B cell (primary cell): ENCODE data around the gene AHNAK. TPM values are rescaled to one million over a fixed set of nuclear protein-coding genes. Genes with fewer than 3 reads are reported as not detected.
"Not testable (repeated sequence)": the region's sequence is repeated elsewhere in the genome, so short reads cannot be mapped to it uniquely, and the experiment has no call there.

Experiments
- ATAC-seq: fragments of 200-7000 bp; cut with Tn5 transposase; one replicate; pipeline ENCODE4 v1.10.0; 2021; ENCODE audit warnings: low read depth, mild to moderate bottlenecking, moderate number of reproducible peaks, moderate library complexity
- CTCF ChIA-PET: fragments of 350-600 bp; sonication (Branson Sonifier 250); formaldehyde crosslinking; loops from one replicate; lab custom pipeline; 2021; ENCODE audit warnings: antibody characterized with exemption, inconsistent platforms; lab: Charles Lee
- POLR2A ChIA-PET: fragments of 350-600 bp; sonication (Branson Sonifier 250); formaldehyde crosslinking; loops from one replicate; lab custom pipeline; 2021; ENCODE audit warnings: antibody characterized with exemption; lab: Charles Lee
- DNase-seq: peaks from one replicate; pipeline ENCODE4 v3.0.0; 2013
- H2AFZ ChIP-seq: 2 replicates; pipeline ENCODE4 v1.6.1; 2012; ENCODE audit warnings: mild to moderate bottlenecking, low read depth, low read length; ENCODE audit not compliant: insufficient read depth, poor library complexity, severe bottlenecking
- H3K27ac ChIP-seq, 2 donors: 1 replicate in 1 of 2; 2 replicates in 1 of 2; pipeline ENCODE4 v1.5.1; 2012 to 2013; ENCODE audit warnings: low read length in 2 of 2, mild to moderate bottlenecking in 2 of 2, moderate library complexity in 1 of 2
- H3K27me3 ChIP-seq, 4 experiments: fragments of 200-600 bp in 1 of 4; sonication (generic) in 1 of 4; replicated peaks in 1 of 4; 1 replicate in 2 of 4; 2 replicates in 2 of 4; pipeline versions ENCODE4 v1.6.1 to v1.7.0; 2013 to 2016; ENCODE audit warnings: low read length in 3 of 4, mild to moderate bottlenecking in 2 of 4, mixed read lengths in 1 of 4, moderate library complexity in 1 of 4; ENCODE audit not compliant: insufficient read depth in 4 of 4, control insufficient read depth in 3 of 4; ENCODE audit errors: control extremely low read depth in 1 of 4
- H3K36me3 ChIP-seq, 2 experiments: replicated peaks in 1 of 2; 1 replicate in 1 of 2; 2 replicates in 1 of 2; pipeline versions ENCODE4 v1.6.1 to v1.7.1; 2013; ENCODE audit warnings: low read length in 1 of 2; ENCODE audit not compliant: insufficient read depth in 2 of 2, control insufficient read depth in 1 of 2; ENCODE audit errors: control extremely low read depth in 1 of 2, extremely low read depth in 1 of 2
- H3K4me1 ChIP-seq, 2 donors: fragments of 200-600 bp in 1 of 2; sonication (generic) in 1 of 2; 1 replicate in 1 of 2; 2 replicates in 1 of 2; pipeline versions ENCODE4 v1.5.1 to v1.6.1; 2013 to 2017; ENCODE audit warnings: low read length in 2 of 2; ENCODE audit not compliant: control insufficient read depth in 2 of 2, insufficient read depth in 2 of 2
- H3K4me2 ChIP-seq: replicated peaks from 2 replicates; pipeline ENCODE3; 2012; ENCODE audit warnings: mild to moderate bottlenecking, low read depth, low read length; ENCODE audit not compliant: poor library complexity, severe bottlenecking
- H3K4me3 ChIP-seq, 5 experiments: fragments of 200-600 bp in 1 of 5; sonication (generic) in 1 of 5; 1 replicate in 3 of 5; 2 replicates in 2 of 5; pipeline versions ENCODE4 v1.5.1 to v1.7.0; 2011 to 2016; ENCODE audit warnings: low read length in 4 of 5, mild to moderate bottlenecking in 4 of 5, low read depth in 2 of 5, control low read depth in 1 of 5, moderate library complexity in 1 of 5; ENCODE audit not compliant: insufficient read depth in 1 of 5; ENCODE audit errors: control extremely low read depth in 1 of 5, extremely low read depth in 1 of 5
- H3K79me2 ChIP-seq: fragments of 200-600 bp; sonication (generic); one replicate; pipeline ENCODE4 v1.6.0; 2016; ENCODE audit warnings: low read length; ENCODE audit not compliant: control insufficient read depth, insufficient read depth
- H3K9ac ChIP-seq: fragments of 200-600 bp; sonication (generic); 2 replicates; pipeline ENCODE4 v1.6.1; 2017; ENCODE audit warnings: mild to moderate bottlenecking, low read length, moderate library complexity
- H3K9me3 ChIP-seq, 3 donors: one replicate each; pipeline versions ENCODE4 v1.6.1 to v1.7.1; 2013; ENCODE audit warnings: low read length in 2 of 3; ENCODE audit not compliant: control insufficient read depth in 2 of 3, insufficient read depth in 1 of 3; ENCODE audit errors: control extremely low read depth in 1 of 3
- H4K20me1 ChIP-seq: 2 replicates; pipeline ENCODE4 v1.6.0; 2012; ENCODE audit warnings: mild to moderate bottlenecking, low read length; ENCODE audit not compliant: insufficient read depth, control insufficient read depth, poor library complexity, severe bottlenecking
- H3K27ac Mint-ChIP-seq: one replicate; pipeline ENCODE4 v1.8.0; 2021; ENCODE audit warnings: mixed read lengths
- H3K27me3 Mint-ChIP-seq: one replicate; pipeline ENCODE4 v1.8.0; 2021; ENCODE audit warnings: mixed read lengths
- H3K4me1 Mint-ChIP-seq: one replicate; pipeline ENCODE4 v1.8.0; 2021; ENCODE audit warnings: mixed read lengths
- H3K4me3 Mint-ChIP-seq: one replicate; pipeline ENCODE4 v1.8.0; 2021; ENCODE audit warnings: mixed read lengths
- H3K9me3 Mint-ChIP-seq: one replicate; pipeline ENCODE4 v1.8.0; 2022; ENCODE audit warnings: mixed read lengths; ENCODE audit not compliant: insufficient read depth
- CTCF ChIP-seq: fragments of 200-600 bp; IDR thresholded peaks from one replicate; pipeline ENCODE4 v1.8.0; 2022; ENCODE audit warnings: antibody characterized with exemption, mild to moderate bottlenecking
- EZH2 ChIP-seq: IDR thresholded peaks from 2 replicates; pipeline ENCODE4 v1.6.1; 2012; ENCODE audit warnings: borderline replicate concordance, low read depth, mild to moderate bottlenecking, moderate library complexity, low read length; ENCODE audit not compliant: insufficient read depth, poor library complexity, severe bottlenecking
- WGBS: methylation state at CpG from one replicate; pipeline ENCODE4 v1.1.5; 2013; ENCODE audit warnings: missing lambda C conversion rate; ENCODE audit not compliant: insufficient coverage; 5-methylcytosine and 5-hydroxymethylcytosine counted together
- intact Hi-C: fragments of 100-400 bp; cut with micrococcal nuclease; formaldehyde crosslinking; loops from one replicate; pipeline ENCODE4 v1.10.0; 2022
- polyA plus RNA-seq: library from polyadenylated mRNA; depleted of rRNA; stranded (reverse); fragments of >200 nt; gene quantifications from 2 replicates; pipeline ENCODE4 v1.2.3, GENCODE V29; 2012
- total RNA-seq, 2 donors: library from RNA; stranded (reverse); fragments of 120-200 nt in 1 of 2; gene quantifications; 1 replicate in 1 of 2; 2 replicates in 1 of 2; pipeline versions ENCODE4 v1.2.3 to v1.2.4, GENCODE V29; 2013 to 2022

AHNAK gene
- total and polyA plus RNA-seq, 2 donors (not counting 1 experiment from before 2014, with no cell fraction given) = 63.7 to 229 TPM

- H3K9me3 Mint-ChIP-seq, DNase-seq, H3K27ac Mint-ChIP-seq, H3K27ac ChIP-seq, H3K79me2 ChIP-seq, H3K4me1 Mint-ChIP-seq, H3K4me1 ChIP-seq, H3K4me3 ChIP-seq, H3K36me3 ChIP-seq, H3K9me3 ChIP-seq, ATAC-seq, H3K4me3 Mint-ChIP-seq, H4K20me1 ChIP-seq, H2AFZ ChIP-seq, H3K9ac ChIP-seq, H3K4me2 ChIP-seq: not testable (repeated sequence)
- ChIA-PET POLR2A (interaction anchor here (0.6 kb wide), 1 partner anchor 17 kb away, joined by 3 read pairs; no protein-coding TSS in a partner anchor), CTCF (interaction anchor here (1.5 to 3.4 kb wide), 5 partner anchors 9 to 75 kb away, joined by 4 to 21 read pairs (median 7); no protein-coding TSS in a partner anchor)
- 70% methylated on average over 9 of the region's 17 CpGs for WGBS
- H3K27me3 Mint-ChIP-seq = peaks cover 20% of the 10 kb centered on the region
- intact Hi-C loops = loop anchor here (5.0 kb wide), 1 partner anchor 43 kb away; no protein-coding TSS in a partner anchor
- peaks cover 0 to 13% (median 1%) of the 10 kb centered on the region in 4 experiments for H3K27me3 ChIP-seq
Observed at GRCh38 chr11:62499311-62499943, 47.2 kb downstream of the AHNAK start.

GRCh38 chr11:62498492-62499286 is 47.9 kb downstream of the AHNAK start:
- no peak overlapping the region for H3K4me3 Mint-ChIP-seq
- Histone ChIP-seq H3K9ac (no peak overlapping the region), H3K36me3 (no peaks in the 10 kb centered on the region), H4K20me1 (no peaks in the 10 kb centered on the region), H3K27ac (no peak overlapping the region), H3K79me2 (no peaks in the 10 kb centered on the region), H3K27me3 (peaks cover 0 to 13% (median 1%) of the 10 kb centered on the region in 4 experiments), H3K4me1 (no peaks in the 10 kb centered on the region), H3K9me3 (no peaks in the 10 kb centered on the region), H3K4me2 (no peak overlapping the region), H3K4me3 (no peak overlapping the region), H2AFZ (no peak overlapping the region)
- 91% methylated on average over 5 of the region's 9 CpGs for WGBS
- intact Hi-C loops = loop anchor here (5.0 kb wide), 1 partner anchor 44 kb away; no protein-coding TSS in a partner anchor
- no peaks in the 10 kb centered on the region for H3K4me1 Mint-ChIP-seq
- ATAC-seq (no peak), DNase-seq (no peak)
- H3K9me3 Mint-ChIP-seq = no peaks in the 10 kb centered on the region
- H3K27ac Mint-ChIP-seq = no peak overlapping the region
- CTCF ChIA-PET = interaction anchor here (1.6 to 3.4 kb wide), 6 partner anchors 9 to 74 kb away, joined by 4 to 21 read pairs (median 11); no protein-coding TSS in a partner anchor
- peaks cover 20% of the 10 kb centered on the region for H3K27me3 Mint-ChIP-seq
- POLR2A ChIA-PET = no interaction called here
- TF ChIP-seq CTCF (no peak), EZH2 (no peak)
